Suprapubic skin (tissue), 3 donors: Measurements from ENCODE around the gene GAB1.

Experiments used
- CTCF ChIP-seq, 2 donors: fragments of 200-600 bp in 1 of 2; fragments of 450-650 bp in 1 of 2; sonication (generic) in 1 of 2; IDR thresholded peaks; one replicate each; pipeline ENCODE4 v1.5.1; 2016 to 2019; ENCODE audit warnings: antibody characterized with exemption in 2 of 2, mild to moderate bottlenecking in 1 of 2, moderate library complexity in 1 of 2
- POLR2AphosphoS5 ChIP-seq, 3 donors: sonication (generic); formaldehyde crosslinking; IDR thresholded peaks; one replicate each; pipeline ENCODE4 v1.6.1; 2017; ENCODE audit warnings: antibody characterized with exemption in 3 of 3

DNA sequence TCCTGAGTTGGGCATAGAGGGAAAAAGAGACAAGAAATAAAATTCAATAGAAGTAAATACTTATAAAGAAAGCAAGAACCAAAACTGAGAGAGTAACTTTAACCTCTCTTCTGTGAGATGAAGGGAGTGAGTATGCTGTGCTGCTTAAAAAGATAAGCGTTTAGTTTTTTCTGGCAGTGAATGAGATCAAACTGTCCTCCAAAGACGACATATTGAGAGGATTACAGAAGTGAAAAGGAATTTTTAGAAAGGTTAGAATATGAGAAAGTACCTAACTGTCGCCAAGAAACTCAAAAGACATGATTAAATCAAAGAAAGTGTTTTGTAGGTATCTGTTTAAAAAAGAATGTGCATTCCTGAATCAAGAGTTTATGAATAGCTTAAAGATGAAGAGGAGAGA lies 16.0 kb downstream of the GAB1 start:
- TF ChIP-seq CTCF (IDR thresholded peaks at IDR 0.05) (no peak), POLR2AphosphoS5 (IDR thresholded peaks at IDR 0.05) (no peak)
